Measurements from ENCODE around the gene PPM1M. TPM values are rescaled to one million over a fixed set of nuclear protein-coding genes. Genes with fewer than 3 reads are reported as not detected.

The PPM1M gene
- total and polyA plus RNA-seq, 7 donors, result 2.1 to 7.5 (median 3.0) TPM

GRCh38 chr3:52210037-52210436 is 35.5 kb upstream of the PPM1M start:
- intact Hi-C loops (cut with DNase I), result no loop called here
- peaks cover 6% of the 10 kb centered on the region for H3K4me1 ChIP-seq
- H3K27me3 ChIP-seq (ENCODE audit: insufficient read depth in 3 of 3, low read length in 2 of 3), result no peaks in the 10 kb centered on the region
- no peak for TF ChIP-seq CTCF (IDR thresholded peaks at IDR 0.05)
- DNase-seq (no peak), ATAC-seq (no peak)
- peaks cover 8 to 100% of the 10 kb centered on the region in 2 donors for H3K36me3 ChIP-seq (ENCODE audit: insufficient read depth in 1 of 2, low read depth in 1 of 2)
- H3K4me3 ChIP-seq, result no peak overlapping the region
- no peaks in the 10 kb centered on the region for H3K9me3 ChIP-seq
- H3K27ac ChIP-seq, result no peak overlapping the region

- no peaks in the 10 kb centered on the region for H3K27me3 ChIP-seq (ENCODE audit: insufficient read depth in 3 of 3, low read length in 2 of 3)
- H3K36me3 ChIP-seq (ENCODE audit: insufficient read depth in 1 of 2, low read depth in 1 of 2), result peaks cover 5 to 100% of the 10 kb centered on the region in 2 donors
- peaks cover 1% of the 10 kb centered on the region for H3K4me1 ChIP-seq
- 86 to 95% (median 88%) methylated on average over 6 of the region's 6 CpGs for WGBS, 3 donors
- ATAC-seq (peak in 2 of 4 donors; percentile 42 to 51), DNase-seq (no peak)
- TF ChIP-seq CTCF (IDR thresholded peaks at IDR 0.05), result no peak
- H3K4me3 ChIP-seq, result no peak overlapping the region
- H3K27ac ChIP-seq, result no peak overlapping the region
- intact Hi-C loops (cut with DNase I), result no loop called here
- H3K9me3 ChIP-seq, result no peaks in the 10 kb centered on the region
Observed at GRCh38 chr3:52210550-52211046, 35.0 kb upstream of the PPM1M start.

- H3K36me3 ChIP-seq (ENCODE audit: insufficient read depth in 1 of 2, low read depth in 1 of 2), result peaks cover 5 to 96% of the 10 kb centered on the region in 2 donors
- no peaks in the 10 kb centered on the region for H3K27me3 ChIP-seq (ENCODE audit: insufficient read depth in 3 of 3, low read length in 2 of 3)
- DNase-seq (no peak), ATAC-seq (no peak)
- intact Hi-C loops (cut with DNase I), result no loop called here
- 92 to 94% (median 93%) methylated on average over 18 of the region's 18 CpGs for WGBS, 3 donors
- H3K27ac ChIP-seq, result no peak overlapping the region
- TF ChIP-seq CTCF (IDR thresholded peaks at IDR 0.05), result no peak
- peaks cover 6% of the 10 kb centered on the region for H3K4me1 ChIP-seq
- H3K4me3 ChIP-seq, result no peak overlapping the region
- no peaks in the 10 kb centered on the region for H3K9me3 ChIP-seq
Observed at GRCh38 chr3:52211268-52211891, 34.2 kb upstream of the PPM1M start.

GRCh38 chr3:52213005-52213404 is 32.6 kb upstream of the PPM1M start:
- no peak for DNase-seq
- intact Hi-C loops (cut with DNase I), result no loop called here

More at GRCh38 chr3:52213005-52213404, 32.6 kb upstream of the PPM1M start:
- Histone ChIP-seq H3K4me1 (peaks cover 20% of the 10 kb centered on the region), H3K4me3 (no peak overlapping the region), H3K36me3 (ENCODE audit: insufficient read depth in 1 of 2, low read depth in 1 of 2) (peaks cover 5 to 80% of the 10 kb centered on the region in 2 donors), H3K27ac (no peak overlapping the region), H3K27me3 (ENCODE audit: insufficient read depth in 3 of 3, low read length in 2 of 3) (no peaks in the 10 kb centered on the region), H3K9me3 (no peaks in the 10 kb centered on the region)
- no peak for ATAC-seq
- WGBS, 3 donors, result 77 to 93% (median 79%) methylated on average over 8 of the region's 8 CpGs
- TF ChIP-seq CTCF (IDR thresholded peaks at IDR 0.05), result no peak
